Lung (tissue), 12 donors: ENCODE data around the gene SPAST. TPM values are rescaled to one million over a fixed set of nuclear protein-coding genes. Genes with fewer than 3 reads are reported as not detected.
"Not testable (repeated sequence)": the region's sequence is repeated elsewhere in the genome, so short reads cannot be mapped to it uniquely, and the experiment has no call there.

Source experiments
- ATAC-seq: fragments of 200-7000 bp; cut with Tn5 transposase; one replicate; pipeline ENCODE4 v1.9.1; 2020; ENCODE audit warnings: moderate number of reproducible peaks; ENCODE audit not compliant: insufficient read depth, low FRiP score
- DNase-seq, 3 donors: peaks; one replicate each; pipeline ENCODE4 v3.0.0-alpha.2; 2013 to 2017
- H3K27ac ChIP-seq, 2 donors: one replicate each; pipeline ENCODE4 v1.5.1; 2013; ENCODE audit warnings: mild to moderate bottlenecking in 2 of 2, moderate library complexity in 2 of 2, control low read depth in 1 of 2, inconsistent platforms in 1 of 2, low read depth in 1 of 2, low read length in 1 of 2
- H3K27me3 ChIP-seq, 3 donors: one replicate each; pipeline ENCODE4 v1.5.1; 2013; ENCODE audit warnings: low read length in 2 of 3; ENCODE audit not compliant: control insufficient read depth in 3 of 3, insufficient read depth in 3 of 3
- H3K36me3 ChIP-seq, 4 donors: one replicate each; pipeline ENCODE4 v1.5.1; 2013; ENCODE audit warnings: low read length in 4 of 4, mild to moderate bottlenecking in 1 of 4, moderate library complexity in 1 of 4; ENCODE audit not compliant: control insufficient read depth in 4 of 4, insufficient read depth in 4 of 4
- H3K4me1 ChIP-seq, 5 donors: one replicate each; pipeline ENCODE4 v1.5.1; 2013; ENCODE audit warnings: low read length in 5 of 5, mild to moderate bottlenecking in 2 of 5, moderate library complexity in 1 of 5; ENCODE audit not compliant: control insufficient read depth in 5 of 5, insufficient read depth in 5 of 5
- H3K4me3 ChIP-seq: one replicate; pipeline ENCODE4 v1.5.1; 2013; ENCODE audit warnings: mild to moderate bottlenecking, control low read depth, moderate library complexity
- H3K9ac ChIP-seq, 2 donors: one replicate each; pipeline ENCODE4 v1.5.1; 2013; ENCODE audit warnings: low read length in 2 of 2, control low read depth in 1 of 2; ENCODE audit not compliant: insufficient read depth in 1 of 2
- H3K9me3 ChIP-seq, 4 donors: one replicate each; pipeline ENCODE4 v1.5.1; 2013; ENCODE audit warnings: low read length in 3 of 4, mild to moderate bottlenecking in 1 of 4, moderate library complexity in 1 of 4; ENCODE audit not compliant: control insufficient read depth in 4 of 4, insufficient read depth in 3 of 4
- WGBS, 2 donors: extraction: QIAGEN DNeasy Blood & Tissue Kit; methylation state at CpG; one replicate each; pipeline ENCODE4 v1.1.7; 2013; 5-methylcytosine and 5-hydroxymethylcytosine counted together
- polyA plus RNA-seq, 2 donors: library from polyadenylated mRNA; stranded (reverse); fragments of 200-250 nt; gene quantifications; one replicate each; pipeline ENCODE4 v1.2.1, GENCODE V29; 2013
- total RNA-seq, 2 donors: library from RNA; depleted of rRNA in 1 of 2; stranded (reverse); fragments of >200 nt in 1 of 2; gene quantifications; one replicate each; pipeline ENCODE4 v1.2.1, GENCODE V29; 2014 to 2021
- TF ChIP-seq, protein P1 (sequence below): IDR thresholded peaks from 2 replicates; pipeline ENCODE4 v1.5.1; 2012; ENCODE audit warnings: mild to moderate bottlenecking; ENCODE audit errors: control extremely low read depth, extremely low read depth
- donor health status: control.
- donor health status: control.
- donor health status: Bipolar disorder and iron deficiency.
- donor health status: healthy.
- donor health status: DM: yes; HTN: yes; CAD: no.

SPAST gene
- total and polyA plus RNA-seq, 4 donors: 4.1 to 30.5 (median 9.6) TPM

DNA sequence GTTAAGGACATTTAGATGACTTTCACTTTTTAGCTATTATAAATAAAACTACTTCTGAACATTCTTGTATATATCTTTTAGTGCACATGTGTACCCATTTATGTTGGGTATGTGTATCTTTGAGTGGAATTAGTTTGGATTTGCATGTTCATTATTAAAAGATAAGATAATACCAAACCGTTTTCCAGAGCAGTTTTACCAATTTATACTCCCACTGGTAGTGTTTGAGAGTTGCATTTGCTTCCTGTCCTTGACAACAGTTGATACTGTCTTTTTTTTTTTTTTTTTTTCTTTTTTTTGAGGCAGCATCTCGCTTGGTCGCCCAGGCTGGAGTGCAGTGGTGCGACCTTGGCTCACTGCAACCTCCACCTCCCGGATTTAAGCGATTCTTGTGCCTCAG, 125.7 kb downstream of the SPAST start:
- DNase-seq: no peak
- no peaks in the 10 kb centered on the region for H3K9me3 ChIP-seq
- peaks cover 0 to 20% (median 8%) of the 10 kb centered on the region in 4 donors for H3K36me3 ChIP-seq
- WGBS, 2 donors: 87 to 95% methylated on average over 6 of the region's 6 CpGs
- no peaks in the 10 kb centered on the region for H3K4me1 ChIP-seq
- TF ChIP-seq, protein P1, sequence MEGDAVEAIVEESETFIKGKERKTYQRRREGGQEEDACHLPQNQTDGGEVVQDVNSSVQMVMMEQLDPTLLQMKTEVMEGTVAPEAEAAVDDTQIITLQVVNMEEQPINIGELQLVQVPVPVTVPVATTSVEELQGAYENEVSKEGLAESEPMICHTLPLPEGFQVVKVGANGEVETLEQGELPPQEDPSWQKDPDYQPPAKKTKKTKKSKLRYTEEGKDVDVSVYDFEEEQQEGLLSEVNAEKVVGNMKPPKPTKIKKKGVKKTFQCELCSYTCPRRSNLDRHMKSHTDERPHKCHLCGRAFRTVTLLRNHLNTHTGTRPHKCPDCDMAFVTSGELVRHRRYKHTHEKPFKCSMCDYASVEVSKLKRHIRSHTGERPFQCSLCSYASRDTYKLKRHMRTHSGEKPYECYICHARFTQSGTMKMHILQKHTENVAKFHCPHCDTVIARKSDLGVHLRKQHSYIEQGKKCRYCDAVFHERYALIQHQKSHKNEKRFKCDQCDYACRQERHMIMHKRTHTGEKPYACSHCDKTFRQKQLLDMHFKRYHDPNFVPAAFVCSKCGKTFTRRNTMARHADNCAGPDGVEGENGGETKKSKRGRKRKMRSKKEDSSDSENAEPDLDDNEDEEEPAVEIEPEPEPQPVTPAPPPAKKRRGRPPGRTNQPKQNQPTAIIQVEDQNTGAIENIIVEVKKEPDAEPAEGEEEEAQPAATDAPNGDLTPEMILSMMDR: no peak
- no peak for ATAC-seq
- no peaks in the 10 kb centered on the region for H3K27me3 ChIP-seq
- no peak overlapping the region for H3K9ac ChIP-seq
- H3K27ac ChIP-seq: no peak overlapping the region
- H3K4me3 ChIP-seq: no peak overlapping the region

DNA sequence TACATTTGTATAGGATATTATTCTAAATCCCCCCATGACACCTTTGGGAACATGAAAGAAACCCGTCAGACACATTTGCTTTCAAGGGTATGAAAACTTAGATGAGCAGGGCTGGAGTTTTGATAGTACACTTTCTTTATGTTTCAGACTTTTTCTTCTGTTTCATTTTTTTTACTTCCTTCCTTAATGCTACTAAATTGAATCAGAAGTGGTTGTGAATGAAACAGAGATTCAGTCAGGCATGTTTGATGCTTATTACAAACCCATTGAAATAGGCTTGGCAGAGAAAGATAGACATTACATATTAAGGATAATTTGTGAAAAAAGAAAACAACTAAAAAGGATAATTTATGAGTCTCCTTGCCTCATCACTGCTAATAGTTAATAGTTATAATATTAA, 129.1 kb downstream of the SPAST start:
- Histone ChIP-seq H3K4me1 (no peaks in the 10 kb centered on the region), H3K9ac (no peak overlapping the region), H3K27me3 (no peaks in the 10 kb centered on the region), H3K36me3 (peaks cover 0 to 14% (median 5%) of the 10 kb centered on the region in 4 donors), H3K27ac (no peak overlapping the region), H3K4me3 (no peak overlapping the region), H3K9me3 (no peaks in the 10 kb centered on the region)
- DNase-seq (no peak), ATAC-seq (no peak)
- WGBS, 2 donors: 87 to 94% methylated on average over 1 of the region's 1 CpG
- TF ChIP-seq, protein P1: no peak

DNA sequence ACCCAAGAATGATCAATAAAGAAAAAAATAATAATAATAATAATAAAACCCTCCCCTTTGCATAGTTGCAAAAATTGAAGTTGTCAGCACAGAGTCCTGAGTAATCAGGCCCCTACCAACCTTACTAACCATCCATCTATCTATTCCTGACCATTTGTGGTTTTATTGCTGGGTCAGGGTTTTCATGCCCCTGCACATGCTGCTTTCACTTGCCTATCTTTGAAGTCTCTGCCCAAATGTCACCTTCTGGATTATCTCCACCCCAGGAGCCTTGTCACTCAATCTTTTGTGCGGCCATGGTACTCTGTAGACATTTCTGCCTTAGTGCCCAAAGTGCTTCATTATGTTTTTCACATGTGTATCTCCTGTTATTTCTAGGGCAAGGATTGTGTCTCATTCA, 137.5 kb downstream of the SPAST start:
- H3K4me1 ChIP-seq: no peaks in the 10 kb centered on the region
- no peak overlapping the region for H3K27ac ChIP-seq
- 97 to 100% methylated on average over 1 of the region's 1 CpG for WGBS, 2 donors
- H3K9ac ChIP-seq: no peak overlapping the region
- peaks cover 4 to 15% (median 8%) of the 10 kb centered on the region in 4 donors for H3K36me3 ChIP-seq
- H3K9me3 ChIP-seq: no peaks in the 10 kb centered on the region
- no peak overlapping the region for H3K4me3 ChIP-seq
- TF ChIP-seq, protein P1: no peak
- ATAC-seq (no peak), DNase-seq (no peak)
- no peaks in the 10 kb centered on the region for H3K27me3 ChIP-seq

DNA sequence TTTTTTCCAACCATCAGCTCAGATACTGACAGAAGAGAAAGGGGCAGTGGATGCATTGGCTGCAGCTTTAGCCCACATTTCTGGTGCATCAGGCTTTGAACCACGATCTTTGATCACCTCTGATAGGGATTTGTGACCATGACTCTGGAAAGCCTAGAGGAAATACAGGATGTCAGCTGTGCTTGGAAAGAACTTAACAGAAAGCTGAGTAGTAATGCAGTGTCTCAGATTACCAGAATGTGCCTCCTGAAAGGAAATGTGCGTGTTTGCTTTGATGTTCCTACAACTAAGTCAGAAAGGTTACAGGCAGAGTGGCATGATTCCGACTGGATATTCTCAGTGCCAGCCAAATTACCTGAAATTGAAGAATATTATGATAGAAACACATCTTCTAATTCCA, 140.1 kb downstream of the SPAST start:
- not testable (repeated sequence) for H3K9me3 ChIP-seq, ATAC-seq, DNase-seq, H3K9ac ChIP-seq, H3K4me3 ChIP-seq, H3K27ac ChIP-seq, H3K27me3 ChIP-seq, H3K4me1 ChIP-seq
- H3K36me3 ChIP-seq: peaks cover 4 to 10% (median 8%) of the 10 kb centered on the region in 4 donors
- 95 to 96% methylated on average over 3 of the region's 3 CpGs for WGBS, 2 donors

Other genes with a start within 250 kb of the SPAST start
- 10 to 100 TPM; 30.7 to 33.4 TPM for gene MEMO1, start 52.5 kb upstream of the SPAST start, total RNA-seq
- 10 to 100 TPM; 31.0 to 38.5 TPM for gene MEMO1, start 52.5 kb upstream of the SPAST start, polyA plus RNA-seq
- 10 to 100 TPM; 53.8 to 78.2 TPM for gene DPY30, start 23.8 kb upstream of the SPAST start, total RNA-seq
- gene DPY30, start 23.8 kb upstream of the SPAST start, polyA plus RNA-seq: 100 to 1,000 TPM in 1 of 2 donors, 10 to 100 TPM in 1; 60.0 to 144 TPM
- 10 to 100 TPM; 19.0 to 27.7 TPM for gene SLC30A6, start 102.3 kb downstream of the SPAST start, total RNA-seq
- 10 to 100 TPM in 1 of 2 donors, 1 to 10 TPM in 1; 4.4 to 10.5 TPM for gene SLC30A6, start 102.3 kb downstream of the SPAST start, polyA plus RNA-seq
- 10 to 100 TPM in 1 of 2 donors, 1 to 10 TPM in 1; 3.8 to 15.3 TPM for gene NLRC4, start 201.3 kb downstream of the SPAST start, total RNA-seq
- 10 to 100 TPM in 1 of 2 donors, 1 to 10 TPM in 1; 6.0 to 18.2 TPM for gene NLRC4, start 201.3 kb downstream of the SPAST start, polyA plus RNA-seq
- gene YIPF4, start 214.3 kb downstream of the SPAST start, total RNA-seq: 10 to 100 TPM; 32.5 to 48.5 TPM
- 10 to 100 TPM; 14.2 to 16.4 TPM for gene YIPF4, start 214.3 kb downstream of the SPAST start, polyA plus RNA-seq